Measurements from ENCODE around the gene GABRB3.

DNA sequence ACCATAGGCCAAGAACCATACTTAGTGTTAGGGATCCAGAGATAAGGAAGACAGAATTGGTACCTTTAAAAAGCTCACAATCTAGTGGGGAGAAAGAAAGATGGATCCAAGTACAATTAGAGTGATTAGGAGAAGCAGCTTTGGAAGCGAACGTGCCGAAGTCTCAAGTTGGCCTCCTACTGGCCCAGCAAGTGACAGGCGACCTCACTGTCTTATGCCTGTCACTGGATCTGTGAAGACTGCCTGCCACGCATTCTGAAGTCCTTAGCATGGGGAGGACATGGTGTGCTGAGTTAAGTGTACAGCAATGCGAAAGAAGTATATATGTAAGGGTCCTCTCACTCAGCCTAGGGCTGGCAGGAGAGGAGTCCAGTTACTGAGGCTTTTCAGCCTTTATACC, 141.0 kb downstream of the GABRB3 start:
- TF ChIP-seq CTCF (IDR thresholded peaks at IDR 0.05; ENCODE audit: poor library complexity) = no peak
- no peak for TF ChIP-seq EZH2phosphoT487 (IDR thresholded peaks at IDR 0.05; ENCODE audit: low read depth, severe bottlenecking, unreplicated experiment)
